CD14-positive monocyte (primary cell): ENCODE measurements around the gene PCID2. TPM values are rescaled to one million over a fixed set of nuclear protein-coding genes. Genes with fewer than 3 reads are reported as not detected.

ENCODE experiments used
- DNase-seq, 3 donors: peaks; one replicate each; pipeline ENCODE4 v3.0.0-alpha.2; 2011 to 2022
- H2AFZ ChIP-seq: 2 replicates; pipeline ENCODE4 v1.6.0; 2012; ENCODE audit warnings: mild to moderate bottlenecking, low read depth, low read length, inconsistent platforms; ENCODE audit not compliant: insufficient read depth, poor library complexity, severe bottlenecking
- H3K27ac ChIP-seq, 2 donors: 1 replicate in 1 of 2; 2 replicates in 1 of 2; pipeline ENCODE4 v1.5.1; 2012 to 2013; ENCODE audit warnings: low read length in 2 of 2, control low read depth in 1 of 2, inconsistent platforms in 1 of 2, low read depth in 1 of 2, mild to moderate bottlenecking in 1 of 2
- H3K27me3 ChIP-seq, 2 donors: one replicate each; pipeline versions ENCODE4 v1.6.0 to v1.6.1; 2011 to 2013; ENCODE audit warnings: low read length in 2 of 2; ENCODE audit not compliant: control insufficient read depth in 2 of 2, insufficient read depth in 2 of 2
- H3K36me3 ChIP-seq, 2 donors: replicated peaks in 1 of 2; 1 replicate in 1 of 2; 2 replicates in 1 of 2; pipeline versions ENCODE4 v1.5.1 to v1.6.1; 2012 to 2013; ENCODE audit warnings: low read length in 2 of 2, control low read depth in 1 of 2, inconsistent platforms in 1 of 2, mild to moderate bottlenecking in 1 of 2; ENCODE audit not compliant: insufficient read depth in 2 of 2, control insufficient read depth in 1 of 2
- H3K4me1 ChIP-seq, 2 donors: 1 replicate in 1 of 2; 2 replicates in 1 of 2; pipeline versions ENCODE4 v1.5.1 to v1.6.1; 2012 to 2013; ENCODE audit warnings: low read length in 2 of 2, control low read depth in 1 of 2, inconsistent platforms in 1 of 2, mild to moderate bottlenecking in 1 of 2, moderate library complexity in 1 of 2; ENCODE audit not compliant: insufficient read depth in 2 of 2, control insufficient read depth in 1 of 2
- H3K4me2 ChIP-seq: replicated peaks from 2 replicates; pipeline ENCODE3; 2012; ENCODE audit warnings: low read length, moderate library complexity, mild to moderate bottlenecking; ENCODE audit not compliant: poor library complexity, severe bottlenecking; ENCODE audit errors: extremely low read depth
- H3K4me3 ChIP-seq, 3 experiments: fragments of 200-600 bp in 1 of 3; sonication (generic) in 1 of 3; replicated peaks in 1 of 3; 1 replicate in 2 of 3; 2 replicates in 1 of 3; pipeline ENCODE4 v1.5.1; 2011 to 2013; ENCODE audit warnings: low read length in 3 of 3, mild to moderate bottlenecking in 3 of 3, control low read depth in 2 of 3, low read depth in 2 of 3, inconsistent platforms in 1 of 3, moderate library complexity in 1 of 3
- H3K79me2 ChIP-seq: 2 replicates; pipeline ENCODE4 v1.6.0; 2012; ENCODE audit warnings: mild to moderate bottlenecking, control low read depth, inconsistent platforms, low read length, moderate library complexity; ENCODE audit not compliant: insufficient read depth
- H3K9ac ChIP-seq: 2 replicates; pipeline ENCODE4 v1.6.0; 2017; ENCODE audit warnings: low read length, mild to moderate bottlenecking; ENCODE audit not compliant: insufficient read depth, poor library complexity, severe bottlenecking
- H3K9me3 ChIP-seq, 2 donors: replicated peaks in 1 of 2; 1 replicate in 1 of 2; 2 replicates in 1 of 2; pipeline versions ENCODE4 v1.5.1 to v1.6.1; 2012 to 2013; ENCODE audit warnings: low read length in 2 of 2, control low read depth in 1 of 2; ENCODE audit not compliant: control insufficient read depth in 1 of 2, insufficient read depth in 1 of 2
- H4K20me1 ChIP-seq: 2 replicates; pipeline ENCODE4 v1.6.0; 2012; ENCODE audit warnings: mild to moderate bottlenecking, low read length, control low read depth, moderate library complexity; ENCODE audit not compliant: insufficient read depth
- H3K27ac Mint-ChIP-seq, 7 donors: one replicate each; pipeline ENCODE4 v1.8.0; 2020; ENCODE audit warnings: mild to moderate bottlenecking in 7 of 7, mixed read lengths in 7 of 7, moderate library complexity in 6 of 7, inconsistent platforms in 2 of 7
- H3K27me3 Mint-ChIP-seq, 3 donors: one replicate each; pipeline ENCODE4 v1.8.0; 2021 to 2022; ENCODE audit warnings: low read depth in 3 of 3, mild to moderate bottlenecking in 3 of 3, mixed read lengths in 3 of 3, moderate library complexity in 3 of 3, inconsistent platforms in 1 of 3
- H3K36me3 Mint-ChIP-seq, 2 donors: one replicate each; pipeline ENCODE4 v1.8.0; 2020; ENCODE audit warnings: mixed read lengths in 2 of 2, inconsistent platforms in 1 of 2, mild to moderate bottlenecking in 1 of 2
- H3K4me1 Mint-ChIP-seq: one replicate; pipeline ENCODE4 v1.8.0; 2020; ENCODE audit warnings: mild to moderate bottlenecking, mixed read lengths
- H3K4me3 Mint-ChIP-seq, 2 donors: one replicate each; pipeline ENCODE4 v1.8.0; 2020; ENCODE audit warnings: mild to moderate bottlenecking in 2 of 2, mixed read lengths in 2 of 2, moderate library complexity in 1 of 2
- H3K9me3 Mint-ChIP-seq, 7 donors: one replicate each; pipeline ENCODE4 v1.8.0; 2020 to 2022; ENCODE audit warnings: mixed read lengths in 7 of 7, mild to moderate bottlenecking in 6 of 7, moderate library complexity in 6 of 7, inconsistent platforms in 2 of 7
- WGBS: methylation state at CpG from one replicate; pipeline ENCODE4 v1.1.5; 2013; ENCODE audit warnings: missing lambda C conversion rate; ENCODE audit not compliant: insufficient coverage; 5-methylcytosine and 5-hydroxymethylcytosine counted together
- intact Hi-C, 2 donors: fragments of 100-400 bp; cut with micrococcal nuclease; formaldehyde crosslinking; loops; one replicate each; pipeline versions ENCODE4 v1.15.0 to v1.15.1; 2023
- polyA plus RNA-seq, 3 donors: library from polyadenylated mRNA; depleted of rRNA in 1 of 3; unstranded in 2 of 3; stranded (reverse) in 1 of 3; fragments of 300-500 nt in 2 of 3; fragments of >200 nt in 1 of 3; fragmentation: Illumina TruSeq in 2 of 3; gene quantifications; 1 replicate in 2 of 3; 2 replicates in 1 of 3; pipeline ENCODE4 v1.2.3, GENCODE V29; 2012 to 2021
- TF ChIP-seq, protein P1 (sequence below): fragments of 200-600 bp; IDR thresholded peaks from one replicate; pipeline ENCODE4 v1.8.0; 2022; ENCODE audit warnings: antibody characterized with exemption, mild to moderate bottlenecking

PCID2 gene
- polyA plus RNA-seq, 3 donors = 31.5 to 39.8 (median 34.2) TPM

- intact Hi-C loops = loop anchor here in 1 of 2 donors (10.0 kb wide), 1 partner anchor 75 kb away; the partner anchor contains the start of gene LAMP1
- 95% methylated on average over 13 of the region's 14 CpGs for WGBS
- Mint-ChIP-seq H3K9me3 (peaks cover 0 to 1% (median 0%) of the 10 kb centered on the region in 7 donors), H3K27me3 (no peaks in the 10 kb centered on the region), H3K4me3 (no peak overlapping the region), H3K27ac (peak overlapping the region in 1 of 7 donors; percentile 77), H3K36me3 (peaks cover 47 to 51% of the 10 kb centered on the region in 2 donors), H3K4me1 (no peaks in the 10 kb centered on the region)
- no peaks in the 10 kb centered on the region for H3K27me3 ChIP-seq
- H3K4me3 ChIP-seq = no peak overlapping the region
- TF ChIP-seq, protein P1, sequence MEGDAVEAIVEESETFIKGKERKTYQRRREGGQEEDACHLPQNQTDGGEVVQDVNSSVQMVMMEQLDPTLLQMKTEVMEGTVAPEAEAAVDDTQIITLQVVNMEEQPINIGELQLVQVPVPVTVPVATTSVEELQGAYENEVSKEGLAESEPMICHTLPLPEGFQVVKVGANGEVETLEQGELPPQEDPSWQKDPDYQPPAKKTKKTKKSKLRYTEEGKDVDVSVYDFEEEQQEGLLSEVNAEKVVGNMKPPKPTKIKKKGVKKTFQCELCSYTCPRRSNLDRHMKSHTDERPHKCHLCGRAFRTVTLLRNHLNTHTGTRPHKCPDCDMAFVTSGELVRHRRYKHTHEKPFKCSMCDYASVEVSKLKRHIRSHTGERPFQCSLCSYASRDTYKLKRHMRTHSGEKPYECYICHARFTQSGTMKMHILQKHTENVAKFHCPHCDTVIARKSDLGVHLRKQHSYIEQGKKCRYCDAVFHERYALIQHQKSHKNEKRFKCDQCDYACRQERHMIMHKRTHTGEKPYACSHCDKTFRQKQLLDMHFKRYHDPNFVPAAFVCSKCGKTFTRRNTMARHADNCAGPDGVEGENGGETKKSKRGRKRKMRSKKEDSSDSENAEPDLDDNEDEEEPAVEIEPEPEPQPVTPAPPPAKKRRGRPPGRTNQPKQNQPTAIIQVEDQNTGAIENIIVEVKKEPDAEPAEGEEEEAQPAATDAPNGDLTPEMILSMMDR = no peak
- peaks cover 49 to 71% of the 10 kb centered on the region in 2 donors for H3K36me3 ChIP-seq
- H3K79me2 ChIP-seq = peaks cover 89% of the 10 kb centered on the region
- H3K4me2 ChIP-seq = no peak overlapping the region
- H3K9ac ChIP-seq = no peak overlapping the region
- no peaks in the 10 kb centered on the region for H3K9me3 ChIP-seq
- H2AFZ ChIP-seq = no peak overlapping the region
- H4K20me1 ChIP-seq = peaks cover 99% of the 10 kb centered on the region
- no peak overlapping the region for H3K27ac ChIP-seq
- no peak for DNase-seq
- no peaks in the 10 kb centered on the region for H3K4me1 ChIP-seq
Measured at GRCh38 chr13:113219256-113219940, 10.9 kb upstream of the PCID2 start.

GRCh38 chr13:113218586-113218985, 10.1 kb upstream of the PCID2 start:
- Histone ChIP-seq H3K4me2 (no peak overlapping the region), H3K4me3 (no peak overlapping the region), H2AFZ (no peak overlapping the region), H3K36me3 (peaks cover 42 to 71% of the 10 kb centered on the region in 2 donors), H3K4me1 (no peaks in the 10 kb centered on the region), H3K27ac (no peak overlapping the region), H4K20me1 (peaks cover 100% of the 10 kb centered on the region), H3K27me3 (no peaks in the 10 kb centered on the region), H3K9me3 (no peaks in the 10 kb centered on the region), H3K9ac (no peak overlapping the region), H3K79me2 (peaks cover 97% of the 10 kb centered on the region)
- no peak for DNase-seq
- Mint-ChIP-seq H3K4me3 (no peak overlapping the region), H3K27me3 (no peaks in the 10 kb centered on the region), H3K36me3 (peaks cover 41 to 50% of the 10 kb centered on the region in 2 donors), H3K9me3 (peaks cover 0 to 1% (median 0%) of the 10 kb centered on the region in 7 donors), H3K4me1 (peaks cover 2% of the 10 kb centered on the region), H3K27ac (peak overlapping the region in 2 of 7 donors; percentile 36 to 42)
- TF ChIP-seq, protein P1 = no peak
- intact Hi-C loops = loop anchor here in 1 of 2 donors (10.0 kb wide), 1 partner anchor 76 kb away; the partner anchor contains the start of gene LAMP1
- WGBS = 100% methylated on average over 1 of the region's 3 CpGs
